Epidermal melanocyte (primary cell): ENCODE results near the gene ANO7.

Experiments used
- DNase-seq: peaks from one replicate; pipeline ENCODE4 v3.0.0; 2011; ENCODE audit warnings: low spot score; ENCODE audit not compliant: insufficient read length

The ANO7 gene

DNA sequence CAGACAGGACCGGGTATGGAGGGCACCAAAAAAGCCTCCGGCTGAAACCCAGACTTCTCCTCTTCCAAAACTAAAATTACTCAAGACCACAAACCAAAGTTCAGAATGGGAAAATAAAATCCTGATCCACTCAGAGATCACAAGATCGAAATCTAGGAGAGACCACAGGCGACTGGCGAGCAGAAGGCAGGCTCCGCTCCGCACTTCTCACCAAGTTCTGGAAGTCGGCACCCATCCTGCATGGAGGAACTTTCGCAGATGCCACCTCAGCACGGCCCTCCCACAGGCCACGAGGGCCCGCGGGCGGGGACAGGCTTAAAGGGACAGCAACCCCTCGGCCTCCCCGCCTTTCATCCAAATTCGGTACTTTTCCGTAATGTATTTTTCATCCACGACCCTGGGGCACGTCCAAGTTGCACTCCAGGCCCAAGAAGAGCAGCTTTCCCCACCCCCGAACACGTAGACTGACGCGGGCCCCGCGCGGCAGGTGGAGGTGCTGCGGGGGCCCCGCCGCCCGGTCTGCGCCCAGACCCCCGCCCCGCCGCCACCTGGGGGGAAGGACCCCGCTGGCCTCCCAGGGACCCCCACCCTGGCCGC, 83.3 kb downstream of the ANO7 start:
- peak; percentile 72 for DNase-seq

DNA sequence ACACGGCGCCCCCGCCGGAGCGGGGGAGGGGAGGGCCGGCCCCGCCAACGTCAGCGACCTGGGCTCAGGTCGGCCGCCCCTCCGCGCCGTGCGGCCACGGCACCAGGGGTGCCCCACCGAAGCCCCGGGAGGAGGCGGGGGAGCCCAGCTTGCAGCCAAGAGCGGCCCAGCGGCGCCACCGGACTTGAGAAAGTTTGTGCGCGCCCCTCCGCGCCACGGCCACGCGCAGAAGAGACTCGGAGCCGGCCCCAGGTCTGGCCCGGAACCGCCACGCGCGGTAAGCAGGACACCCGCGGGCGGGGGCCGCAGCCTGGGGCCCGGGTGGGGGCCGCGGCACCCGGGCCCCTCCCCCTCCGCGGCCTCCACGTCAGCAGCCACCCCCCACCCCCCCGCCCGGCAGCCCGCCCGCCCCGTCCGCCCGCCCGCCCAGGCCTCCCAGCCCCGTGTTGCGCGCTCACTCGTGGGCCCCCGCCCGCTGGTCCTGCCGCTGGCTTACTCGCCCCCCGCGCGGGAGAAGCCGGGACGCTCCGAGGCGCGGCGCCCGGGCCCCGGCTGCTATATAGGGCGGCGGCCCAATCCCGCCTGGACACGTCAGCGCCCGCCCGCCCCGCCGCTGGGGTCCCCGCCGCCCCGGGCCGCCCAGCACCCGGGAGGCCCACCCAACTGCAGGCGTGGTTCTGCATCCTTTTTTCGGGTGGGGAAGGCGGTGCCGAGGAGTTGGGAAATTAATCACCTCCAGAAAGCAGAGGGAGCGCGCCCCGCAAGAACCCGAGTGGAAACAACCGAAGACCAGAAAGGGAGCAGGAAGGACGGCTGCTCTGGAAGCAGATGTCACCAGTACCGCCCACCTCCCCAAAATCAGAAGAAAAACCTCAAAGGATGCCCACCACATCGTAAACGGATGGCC, 84.1 kb downstream of the ANO7 start:
- no peak for DNase-seq

DNA sequence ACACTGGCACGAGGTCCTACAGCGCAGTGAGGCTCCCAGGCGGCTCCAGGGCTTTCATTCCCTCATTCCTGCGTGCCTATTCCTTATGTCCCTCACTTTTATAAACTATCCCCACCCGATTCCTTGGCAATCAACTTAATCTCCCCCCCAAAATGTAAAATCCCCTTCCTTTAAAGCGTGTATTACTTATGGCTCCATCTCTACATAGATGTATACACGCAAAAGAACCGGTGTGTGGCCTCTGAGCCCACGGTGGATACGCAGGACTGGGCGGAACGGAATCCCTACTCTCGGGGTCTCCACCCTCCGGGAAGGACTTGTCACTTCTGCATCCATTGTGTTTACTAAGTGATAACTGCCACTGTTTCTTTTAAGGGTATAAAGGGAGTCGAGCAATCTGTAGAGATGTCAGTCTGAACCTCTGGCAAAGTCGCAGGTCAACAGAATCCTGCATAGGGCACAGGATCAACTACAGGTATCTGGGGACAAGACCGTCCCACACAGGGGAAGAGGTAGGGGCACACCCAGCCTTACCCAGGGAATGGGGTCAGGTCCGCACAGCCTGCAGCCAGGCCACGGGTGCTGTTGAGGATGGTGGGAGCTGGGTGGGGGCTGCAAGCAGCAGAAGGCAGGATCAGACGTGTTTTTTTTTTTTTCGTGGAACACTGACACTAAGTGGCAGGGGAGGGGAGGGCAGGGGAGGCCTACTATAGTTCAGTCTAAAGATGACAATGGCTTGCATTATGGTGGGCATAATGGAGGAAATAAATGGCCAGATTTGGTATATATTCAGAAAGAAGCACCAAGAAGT, 84.9 kb downstream of the ANO7 start:
- no peak for DNase-seq

DNA sequence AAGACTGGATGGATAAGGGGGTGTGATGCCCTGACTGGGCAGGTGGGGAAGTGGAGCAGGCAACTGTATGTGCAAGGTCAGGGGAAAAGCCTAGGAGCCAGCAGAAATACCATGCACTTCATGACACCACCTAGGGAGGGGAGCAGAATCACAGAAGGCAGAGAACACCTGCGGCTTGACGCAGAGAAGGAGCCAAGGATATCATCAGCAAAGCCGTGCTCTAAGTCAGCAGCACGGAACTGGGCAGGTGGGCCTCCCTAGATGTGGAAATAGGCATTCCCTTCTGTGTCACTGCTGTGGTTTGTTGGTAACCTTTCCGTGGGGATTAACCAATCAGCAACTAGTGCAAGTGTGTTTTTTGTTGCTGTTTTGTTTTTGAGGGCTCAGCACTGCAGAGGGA, 85.7 kb downstream of the ANO7 start:
- DNase-seq: no peak
